NCI-H2029 treated with DMSO at 0.1 percent for 48 hours (cell line): ENCODE results near the gene SLAIN1.
"Not testable (repeated sequence)": the region's sequence is repeated elsewhere in the genome, so short reads cannot be mapped to it uniquely, and the experiment has no call there.

Source experiments
- DNase-seq: peaks from one replicate; lab custom pipeline; 2025; lab: John Stamatoyannopoulos, UW

Gene SLAIN1

DNA sequence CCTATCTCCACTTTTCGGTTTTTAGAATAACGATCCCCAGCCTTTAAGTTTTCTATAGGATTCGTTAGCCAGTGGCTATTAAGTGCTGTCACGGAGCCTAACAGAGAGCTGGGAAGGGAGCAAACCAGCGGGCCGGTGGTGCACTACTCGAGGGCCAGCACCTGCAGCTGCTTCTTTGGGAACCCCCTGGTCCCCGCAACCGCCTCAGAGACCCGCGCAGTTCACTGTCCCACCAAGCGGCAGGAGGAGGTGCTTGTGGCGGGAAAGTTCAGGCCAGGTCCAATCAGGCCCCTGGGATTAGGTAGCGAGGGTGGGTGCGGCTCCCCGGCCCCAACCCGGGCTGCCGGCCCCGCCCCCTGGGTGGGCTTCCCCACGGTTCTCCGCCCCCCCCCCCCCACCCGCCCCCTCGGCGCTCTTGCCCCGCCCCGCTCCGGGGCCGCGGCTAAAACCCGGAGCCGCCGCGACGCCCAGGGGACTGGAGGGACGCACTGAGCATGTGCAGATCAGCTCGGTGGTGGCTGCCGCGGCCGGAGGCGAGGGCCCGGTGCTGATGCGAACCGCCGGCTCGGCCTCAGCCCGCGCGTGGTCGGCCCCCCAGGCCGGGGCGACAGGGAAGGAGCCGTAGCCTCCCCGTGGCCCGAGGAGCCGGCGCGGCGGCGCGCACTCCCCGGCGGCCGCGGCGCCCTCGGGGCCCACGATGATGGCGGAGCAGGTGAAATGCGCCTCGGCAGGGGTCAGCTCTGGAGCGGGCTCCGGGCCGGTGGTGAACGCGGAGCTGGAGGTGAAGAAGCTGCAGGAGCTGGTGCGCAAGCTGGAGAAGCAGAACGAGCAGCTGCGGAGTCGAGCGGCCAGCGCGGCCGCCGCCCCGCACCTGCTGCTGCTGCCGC is at the start of gene SLAIN1:
TSS of gene SLAIN1 (plus strand) at position 471 of the 887 bp plus-strand sequence. CDS start at position 698, 227 bp downstream.
- DNase-seq, result peak; percentile 9

DNA sequence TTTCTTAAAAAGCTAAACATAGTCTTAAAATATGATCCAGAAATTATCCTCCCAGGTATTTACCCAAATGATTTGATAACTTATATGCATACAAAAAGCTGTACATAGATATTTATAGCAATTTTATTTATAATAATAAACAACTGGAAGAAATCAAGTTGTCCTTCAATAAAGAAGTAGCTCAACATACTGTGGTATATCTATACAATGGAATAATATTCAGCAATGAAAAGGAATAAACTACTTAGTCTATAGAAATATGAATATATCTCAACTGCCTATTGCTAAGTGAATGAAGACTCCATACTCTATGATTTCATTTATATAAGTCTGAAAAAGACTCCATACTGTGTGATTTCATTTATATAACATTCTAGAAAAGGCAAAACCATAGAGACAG is 47.1 kb upstream of the SLAIN1 start:
- no peak for DNase-seq

DNA sequence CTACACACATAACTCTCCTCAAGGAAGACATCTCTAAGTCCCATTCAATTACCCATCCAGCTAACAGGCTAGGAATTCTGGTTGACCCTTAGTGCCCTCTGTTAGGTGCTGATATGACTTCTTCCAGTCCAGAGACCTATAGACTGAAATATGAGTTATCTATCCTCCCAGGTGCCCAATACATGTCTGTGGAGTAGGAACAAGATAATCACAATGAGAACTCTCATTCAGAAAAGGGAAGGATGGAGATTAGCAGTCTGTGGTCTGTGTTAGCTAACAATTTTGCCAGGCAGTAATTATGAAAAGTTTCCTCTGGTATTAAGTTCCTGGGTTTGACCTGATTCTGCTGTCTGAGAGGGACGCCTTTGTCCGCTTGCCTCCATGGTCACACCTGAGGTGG is 44.2 kb upstream of the SLAIN1 start:
- no peak for DNase-seq

DNA sequence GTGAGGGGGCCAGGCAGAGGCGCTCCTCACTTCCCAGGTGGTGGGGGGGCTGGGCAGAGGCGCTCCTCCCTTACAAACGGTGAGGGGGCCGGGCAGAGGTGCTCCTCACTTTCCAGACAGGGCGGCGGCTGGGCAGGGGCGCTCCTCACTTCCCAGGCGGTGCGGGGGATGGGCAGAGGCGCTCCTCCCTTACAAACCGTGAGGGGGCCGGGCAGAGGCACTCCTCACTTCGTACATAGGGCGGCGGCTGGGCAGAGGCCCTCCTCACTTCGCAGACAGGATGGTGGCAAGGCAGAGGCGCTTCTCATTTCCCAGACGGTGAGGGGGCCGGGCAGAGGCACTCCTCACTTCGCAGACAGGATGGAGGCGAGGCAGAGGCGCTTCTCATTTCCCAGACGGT is 37.5 kb upstream of the SLAIN1 start:
- DNase-seq, result not testable (repeated sequence)

DNA sequence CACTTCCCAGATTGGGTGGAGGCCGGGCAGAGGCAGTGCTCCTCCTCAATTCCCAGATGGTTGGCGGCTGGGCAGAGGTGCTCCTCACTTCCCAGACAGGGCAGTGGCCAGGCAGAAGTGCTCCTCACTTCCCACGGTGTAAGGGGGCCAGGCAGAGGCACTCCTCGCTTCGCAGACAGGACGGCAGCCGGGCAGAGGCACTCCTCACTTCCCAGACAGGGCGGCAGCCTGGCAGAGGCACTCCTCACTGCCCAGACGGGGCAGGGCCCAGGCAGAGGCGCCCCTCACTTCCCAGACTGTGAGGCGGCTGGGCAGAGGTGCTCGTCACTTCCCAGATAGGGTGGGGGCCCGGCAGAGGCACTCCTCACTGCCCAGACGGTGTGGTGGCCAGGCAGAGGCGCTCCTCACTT is 36.6 kb upstream of the SLAIN1 start:
- DNase-seq, result no peak

DNA sequence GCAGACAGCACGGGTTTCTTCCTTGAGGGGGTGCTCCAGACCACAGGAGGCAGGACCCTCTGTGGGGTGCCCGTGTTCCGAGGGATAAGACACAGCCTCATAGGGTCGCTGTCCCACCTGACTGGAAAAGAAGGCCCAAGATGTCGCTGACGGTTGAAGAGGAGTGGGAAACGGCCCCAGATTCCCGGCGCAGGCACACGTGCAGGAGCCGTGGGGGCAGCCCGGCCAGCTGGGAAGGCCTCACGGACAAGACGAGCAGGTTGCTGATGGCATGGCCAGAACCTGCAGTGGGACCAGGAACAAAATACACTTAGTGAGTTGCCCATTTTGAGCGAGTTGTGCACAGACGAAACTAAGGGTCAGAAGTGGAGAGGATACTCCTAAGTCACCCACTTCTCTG is 35.2 kb upstream of the SLAIN1 start:
- DNase-seq, result not testable (repeated sequence)

DNA sequence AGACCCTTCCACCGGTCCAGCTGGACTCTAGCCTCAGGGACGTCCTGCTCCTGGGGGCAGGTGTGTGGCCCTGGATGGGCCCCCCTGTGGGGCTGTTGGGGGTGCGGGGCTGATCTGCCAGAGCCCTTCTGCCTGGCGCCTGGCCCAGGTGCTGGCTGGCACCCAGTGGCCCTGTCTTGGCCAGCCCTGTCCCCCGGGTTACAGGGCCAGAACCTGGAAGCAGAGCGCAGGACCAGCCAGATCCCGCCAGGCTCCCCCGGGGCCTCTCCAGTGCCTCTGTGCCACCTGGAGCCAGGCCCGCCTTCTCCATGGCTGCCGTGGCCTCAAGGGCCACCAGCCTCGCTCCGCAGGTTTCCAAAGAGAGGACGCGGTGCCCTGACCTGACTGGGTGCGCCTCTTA is 34.7 kb upstream of the SLAIN1 start:
- DNase-seq, result not testable (repeated sequence)

DNA sequence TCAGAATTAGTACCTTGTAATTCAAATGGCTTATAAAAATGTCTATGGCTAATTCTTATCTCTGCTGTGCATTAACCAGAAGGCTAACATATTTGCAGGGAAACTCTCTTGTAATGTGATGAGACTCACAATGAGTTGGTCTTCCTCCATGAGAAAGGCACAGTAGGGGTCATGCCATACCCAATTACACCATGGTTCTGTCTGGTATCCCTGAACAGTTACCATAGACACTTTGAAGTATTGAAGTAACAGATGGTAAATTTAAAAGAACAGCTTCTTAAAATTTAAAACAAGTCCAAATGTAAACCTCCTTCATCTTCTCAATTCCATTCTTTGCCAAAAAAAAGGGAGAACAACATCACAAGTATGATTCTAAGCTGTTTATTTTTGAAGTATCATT is 22.6 kb upstream of the SLAIN1 start:
- no peak for DNase-seq

DNA sequence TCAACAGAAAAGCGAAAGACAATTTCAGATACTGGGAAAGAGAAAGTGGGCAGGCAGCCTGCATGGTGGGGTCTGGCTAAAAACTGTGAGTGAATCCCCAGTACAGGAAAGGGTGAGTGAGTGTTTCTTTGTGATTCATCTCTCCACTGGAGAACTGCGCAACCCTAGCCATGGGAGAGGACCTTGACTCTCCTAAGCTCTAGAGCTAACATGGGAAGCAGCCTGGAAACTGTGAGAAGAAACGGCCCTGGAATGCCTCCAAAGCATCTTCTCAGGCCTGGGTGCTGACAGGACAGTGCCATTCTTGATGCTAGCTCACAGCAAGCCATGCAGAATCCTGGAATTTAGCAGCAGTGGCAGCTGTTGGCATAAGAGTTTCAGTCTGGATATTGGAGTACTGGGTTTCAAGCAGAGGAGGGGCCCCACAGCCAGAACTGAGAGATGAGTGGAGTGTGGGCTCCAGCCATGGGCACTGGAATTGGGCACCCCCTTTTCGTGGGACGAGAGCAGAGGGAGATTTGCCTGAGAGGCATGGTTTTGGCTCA is 18.7 kb upstream of the SLAIN1 start:
- no peak for DNase-seq

DNA sequence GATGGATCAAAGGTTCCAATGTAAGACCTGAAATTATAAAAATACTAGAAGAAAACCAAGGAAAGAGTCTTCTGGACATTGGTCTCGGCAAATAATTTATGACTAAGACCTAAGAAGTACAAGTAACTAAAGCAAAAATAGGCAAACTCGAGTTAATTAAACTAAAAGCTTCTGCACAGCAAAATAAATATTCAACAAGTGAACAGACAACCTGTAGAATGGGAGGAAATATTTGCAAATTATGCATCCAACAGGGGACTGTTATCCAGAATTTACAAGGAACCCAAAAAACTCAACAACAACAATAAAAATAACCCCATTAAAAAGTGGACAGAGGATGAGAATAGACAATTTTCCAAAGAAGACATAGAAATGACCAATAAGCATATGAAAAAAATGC is 9.7 kb upstream of the SLAIN1 start:
- DNase-seq, result no peak

DNA sequence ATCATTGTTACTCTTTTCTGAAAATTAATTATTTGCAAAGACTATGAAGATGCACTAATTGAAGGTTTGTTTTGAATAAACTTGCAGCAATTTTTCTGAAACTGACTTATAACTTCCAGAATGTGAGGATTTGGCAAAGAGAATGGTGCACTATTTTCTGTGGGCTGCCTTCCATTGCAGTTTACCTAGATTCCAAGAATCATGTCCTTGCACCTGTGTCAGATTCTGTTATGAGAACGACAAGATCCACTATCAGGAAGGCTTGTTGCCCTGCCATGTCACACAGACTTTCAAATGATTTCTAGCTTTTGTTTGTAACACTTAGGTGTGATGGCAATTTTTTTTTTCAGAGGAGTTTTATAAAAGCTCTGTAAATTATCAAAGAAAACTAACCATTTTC is 5.6 kb upstream of the SLAIN1 start:
- DNase-seq, result no peak

DNA sequence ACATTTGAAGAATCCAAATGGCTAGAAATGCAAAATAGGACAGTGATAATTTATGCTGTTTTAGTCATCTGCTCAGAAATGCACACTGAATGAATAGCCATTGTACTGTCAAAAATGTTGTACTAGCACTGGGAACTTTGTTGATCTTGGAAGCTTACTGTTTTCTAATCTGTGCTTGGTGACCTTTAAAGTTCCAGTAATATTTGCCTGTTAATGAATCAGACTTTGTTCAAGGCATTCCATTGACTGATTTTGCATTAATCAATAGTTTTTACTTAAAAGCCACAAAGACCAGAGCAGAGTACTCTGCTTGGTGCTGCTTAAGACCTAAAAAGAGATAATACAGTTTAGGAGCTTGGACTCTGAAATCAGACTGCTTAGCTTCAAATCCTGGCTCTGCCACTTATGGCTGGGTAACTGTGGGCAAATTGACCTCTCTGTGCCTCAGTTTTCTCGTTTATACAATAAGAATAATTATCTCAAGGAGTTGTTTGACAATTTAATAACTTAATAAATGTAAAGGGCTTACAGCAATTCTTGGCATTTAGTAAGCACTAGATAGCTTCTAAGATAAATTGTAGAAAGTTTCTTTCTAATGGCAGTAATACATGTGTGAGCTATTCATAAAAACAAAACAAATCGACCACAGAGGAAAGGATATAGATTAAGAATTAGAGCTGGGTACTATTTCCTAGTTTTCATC is 4.6 kb upstream of the SLAIN1 start:
- no peak for DNase-seq

DNA sequence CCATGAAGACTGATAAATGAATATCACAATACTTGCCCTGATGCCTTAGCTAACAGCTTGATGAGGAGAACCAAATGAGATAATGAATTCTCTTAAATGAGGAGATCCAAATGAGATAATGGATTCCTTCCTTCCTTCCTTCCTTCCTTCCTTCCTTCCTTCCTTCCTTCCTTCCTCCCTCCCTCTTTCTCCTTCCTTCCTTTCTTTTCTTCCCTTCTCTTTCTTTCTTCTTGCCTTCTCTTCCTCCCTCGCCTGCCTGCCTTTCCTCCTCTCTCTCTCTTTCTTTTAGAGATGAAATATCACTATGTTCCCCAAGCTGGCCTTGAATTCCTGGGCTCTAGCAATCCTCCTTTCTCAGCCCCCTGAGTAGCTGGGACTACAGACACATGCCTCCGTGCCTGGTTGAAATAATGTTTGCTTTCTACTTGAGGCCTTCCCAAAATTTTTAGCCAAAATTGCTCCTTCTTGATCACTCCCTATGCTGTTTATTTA is 4.0 kb upstream of the SLAIN1 start:
- no peak for DNase-seq

DNA sequence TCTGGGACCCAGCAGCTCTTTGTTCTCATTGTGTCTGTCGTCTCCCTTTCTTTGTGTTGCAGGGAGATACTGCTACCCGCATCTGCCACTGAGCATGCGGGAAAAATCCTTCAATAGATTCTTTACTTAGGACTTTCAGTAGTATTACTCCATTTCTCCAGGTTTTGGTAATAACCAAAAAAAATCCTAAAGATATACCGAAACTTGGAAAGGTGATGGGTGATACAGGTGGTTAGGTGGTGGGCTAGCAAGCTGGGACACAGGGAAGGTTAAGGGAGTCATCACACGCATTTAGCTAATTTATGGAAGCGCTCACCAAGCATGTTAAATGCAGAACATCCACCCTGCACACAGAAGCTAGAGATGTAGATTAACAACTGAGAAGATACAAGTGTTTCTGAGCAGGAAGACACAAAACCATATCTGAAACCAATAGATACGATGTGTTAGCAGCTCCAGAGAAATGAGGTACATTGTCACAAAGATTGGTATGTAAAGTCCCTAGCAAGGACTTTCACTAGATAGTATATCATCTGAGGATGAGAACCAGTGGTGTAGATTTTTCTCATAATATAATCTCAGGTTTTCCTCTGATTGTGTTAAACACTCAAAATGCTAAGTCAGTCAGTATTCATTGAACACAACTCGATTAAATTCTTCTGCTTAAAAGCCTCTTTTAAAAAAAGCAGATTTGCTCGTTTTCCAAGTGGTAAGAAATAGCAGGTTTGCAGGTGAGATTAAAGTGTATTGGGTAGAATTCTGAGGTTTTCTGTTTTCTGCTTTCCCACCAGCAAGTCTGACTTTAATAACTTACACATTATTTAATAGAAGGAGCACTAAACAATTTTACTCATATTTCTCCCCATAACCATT is 1.2 kb upstream of the SLAIN1 start:
- no peak for DNase-seq

DNA sequence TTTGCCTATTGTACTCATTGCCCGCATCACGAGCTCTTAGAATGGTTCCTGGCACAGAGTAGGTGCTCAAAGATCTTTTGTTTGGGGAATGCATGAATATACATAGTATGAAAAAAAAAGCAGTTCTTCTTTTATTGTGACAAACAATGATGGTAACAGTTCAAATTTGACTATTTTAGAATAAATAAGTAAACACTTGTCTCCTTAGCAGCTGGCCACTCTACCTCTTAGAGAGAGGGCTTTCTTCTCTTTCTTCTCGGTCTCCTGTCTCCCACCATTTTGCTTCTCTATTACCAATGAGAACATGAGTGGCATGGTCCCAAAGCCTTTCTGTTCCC is 639 bp upstream of the SLAIN1 start:
- DNase-seq, result no peak

DNA sequence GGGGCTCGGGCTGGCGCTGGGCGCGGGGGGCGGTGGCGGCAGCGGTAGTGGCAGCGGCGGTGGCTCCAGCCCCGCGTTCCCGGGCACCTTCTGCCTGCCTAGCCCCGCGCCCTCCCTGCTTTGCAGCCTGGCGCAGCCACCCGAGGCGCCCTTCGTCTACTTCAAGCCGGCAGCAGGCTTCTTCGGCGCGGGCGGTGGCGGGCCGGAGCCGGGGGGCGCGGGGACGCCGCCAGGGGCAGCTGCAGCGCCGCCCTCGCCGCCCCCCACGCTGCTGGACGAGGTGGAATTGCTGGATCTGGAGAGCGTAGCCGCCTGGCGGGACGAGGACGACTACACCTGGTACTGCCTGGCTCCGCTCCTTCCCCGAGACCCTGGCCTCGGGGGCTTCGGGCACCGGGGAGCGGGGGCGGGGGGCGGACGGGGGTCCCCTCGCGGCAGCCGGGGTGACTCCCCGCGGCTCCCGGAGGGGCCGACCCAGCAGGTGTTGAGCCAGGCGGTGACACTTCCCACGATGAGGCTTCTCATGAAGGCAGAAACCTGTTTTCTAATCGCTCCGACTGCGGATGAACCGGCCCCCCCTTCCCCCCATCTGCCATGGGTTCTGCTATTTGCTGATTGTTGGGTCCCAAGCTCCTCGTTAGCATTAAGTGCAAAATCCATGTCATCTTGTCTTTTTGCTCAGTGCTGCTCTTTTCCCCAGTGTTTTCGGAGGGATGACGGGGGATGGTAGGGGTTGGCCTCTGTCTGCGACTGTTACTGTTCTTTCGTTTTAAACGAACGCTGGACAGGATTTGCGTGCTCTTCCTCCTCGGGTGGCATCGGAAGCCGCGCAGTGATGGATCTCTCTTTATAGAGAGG is 943 bp downstream of the SLAIN1 start:
- no peak for DNase-seq

DNA sequence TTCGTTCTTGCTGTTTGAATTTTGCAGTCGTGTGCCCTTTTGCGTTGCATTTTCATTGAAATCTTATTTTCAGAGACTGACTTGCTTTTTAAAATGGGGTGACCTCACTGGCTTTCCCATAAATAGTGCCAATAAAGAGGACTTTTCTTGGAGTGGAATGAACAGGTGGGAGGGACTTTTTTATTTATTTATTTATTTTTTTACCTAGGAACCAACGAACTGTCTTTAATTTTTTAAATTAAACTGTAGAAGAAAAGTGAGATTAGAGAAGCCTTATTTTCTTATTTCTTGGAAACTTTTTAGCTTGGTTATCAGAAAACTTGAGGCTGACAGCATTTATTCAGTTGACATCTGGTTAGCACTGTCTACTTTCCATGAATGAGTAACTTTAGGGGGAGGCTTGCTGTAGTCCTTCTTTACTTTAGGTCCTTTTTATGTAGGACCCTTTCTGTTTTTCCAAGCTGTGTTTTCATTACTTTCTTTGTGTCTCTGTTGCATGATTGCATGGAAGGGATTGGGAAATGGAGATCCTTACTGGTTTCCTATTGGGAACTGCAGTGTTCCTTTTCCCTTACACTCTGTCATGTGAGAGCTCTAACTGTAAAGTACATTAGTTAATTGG is 1.7 kb downstream of the SLAIN1 start:
- no peak for DNase-seq

DNA sequence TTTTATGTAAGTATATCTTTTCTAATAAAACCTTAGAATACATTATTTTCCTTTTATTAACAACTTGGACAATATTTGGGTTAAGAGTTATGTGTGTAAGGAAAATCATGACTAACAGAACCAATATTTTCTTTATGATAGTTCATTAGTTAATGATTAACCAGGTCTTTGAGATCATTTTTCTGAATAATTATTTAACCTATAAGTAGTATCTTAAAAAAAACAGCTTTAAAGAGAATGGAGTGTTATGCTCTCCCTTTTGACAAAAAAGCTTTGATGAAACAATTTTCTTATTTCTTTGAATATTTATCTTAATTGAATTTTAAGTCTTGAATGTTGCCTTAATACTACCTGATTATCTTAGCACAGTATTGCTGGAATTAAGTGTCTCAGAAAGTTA is 3.8 kb downstream of the SLAIN1 start:
- no peak for DNase-seq

DNA sequence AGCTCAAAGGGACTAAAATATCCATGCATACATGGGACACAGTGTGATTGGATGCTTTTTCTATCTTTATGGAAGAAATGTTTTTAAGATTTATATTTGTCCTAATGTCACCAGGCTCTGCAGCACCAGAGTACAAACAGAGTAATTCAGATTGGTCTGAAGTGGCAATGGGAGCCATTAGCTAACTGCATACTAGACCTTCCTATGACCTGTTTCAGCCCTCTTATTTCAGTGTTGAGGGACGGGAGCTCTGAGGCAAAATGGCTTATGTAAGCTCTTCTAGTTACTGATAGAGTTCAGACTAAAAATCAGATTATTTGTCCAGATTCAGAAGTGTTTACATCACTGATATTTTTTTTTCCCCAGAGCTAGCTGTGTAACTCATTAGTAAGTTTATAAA is 4.9 kb downstream of the SLAIN1 start:
- no peak for DNase-seq

DNA sequence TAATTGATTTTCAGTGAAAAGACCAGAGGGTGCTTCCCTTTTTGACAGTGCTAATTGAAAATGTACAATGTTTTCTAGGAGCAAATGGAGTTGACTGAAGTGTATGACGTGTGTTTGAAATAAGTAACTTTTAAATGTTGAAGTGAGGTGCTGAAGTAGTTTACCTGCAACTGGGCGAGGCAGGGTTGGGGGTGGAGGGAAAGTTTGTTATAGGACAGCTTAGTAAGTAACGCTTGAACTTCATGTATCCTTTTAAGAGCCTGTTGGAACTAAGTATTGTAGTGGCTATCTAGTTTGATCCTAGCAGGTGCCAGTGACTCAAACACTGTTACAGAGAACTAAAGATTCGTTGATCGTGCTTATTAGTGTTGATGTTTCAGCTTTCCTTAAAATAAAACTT is 5.9 kb downstream of the SLAIN1 start:
- DNase-seq, result no peak
